Natural killer cell (primary cell): ENCODE results near the gene ZNF778. TPM values are rescaled to one million over a fixed set of nuclear protein-coding genes. Genes with fewer than 3 reads are reported as not detected.

Experiments used
- ATAC-seq, 3 donors: fragments of 150-1000 bp in 2 of 3; fragments of 200-7000 bp in 1 of 3; cut with Tn5 transposase; 1 replicate in 1 of 3; 2 replicates in 2 of 3; pipeline ENCODE4 v1.10.0; 2021; ENCODE audit warnings: mild to moderate bottlenecking in 2 of 3, moderate library complexity in 2 of 3
- DNase-seq, 2 donors: peaks; one replicate each; pipeline versions ENCODE4 v3.0.0 to v3.0.0-alpha.2; 2013 to 2021; ENCODE audit warnings: mixed read lengths in 1 of 2
- H3K27ac ChIP-seq: one replicate; pipeline ENCODE4 v1.5.1; 2013; ENCODE audit warnings: mild to moderate bottlenecking, low read length
- H3K27me3 ChIP-seq: one replicate; pipeline ENCODE4 v1.6.1; 2013; ENCODE audit warnings: low read length; ENCODE audit not compliant: control insufficient read depth, insufficient read depth
- H3K36me3 ChIP-seq: one replicate; pipeline ENCODE4 v1.6.1; 2013; ENCODE audit warnings: low read length; ENCODE audit not compliant: control insufficient read depth, insufficient read depth
- H3K4me1 ChIP-seq: one replicate; pipeline ENCODE4 v1.6.1; 2013; ENCODE audit warnings: low read length; ENCODE audit not compliant: control insufficient read depth, insufficient read depth
- H3K4me3 ChIP-seq: one replicate; pipeline ENCODE4 v1.5.1; 2013; ENCODE audit warnings: low read length
- H3K9me3 ChIP-seq: one replicate; pipeline ENCODE4 v1.6.1; 2013; ENCODE audit warnings: low read length; ENCODE audit not compliant: control insufficient read depth, insufficient read depth
- H3K27ac Mint-ChIP-seq, 2 donors: one replicate each; pipeline ENCODE4 v1.8.0; 2022; ENCODE audit warnings: mild to moderate bottlenecking in 2 of 2, mixed read lengths in 2 of 2, moderate library complexity in 1 of 2
- H3K27me3 Mint-ChIP-seq, 2 donors: one replicate each; pipeline ENCODE4 v1.8.0; 2022; ENCODE audit warnings: low read depth in 2 of 2, mixed read lengths in 2 of 2
- H3K36me3 Mint-ChIP-seq: one replicate; pipeline ENCODE4 v1.8.0; 2022; ENCODE audit warnings: mixed read lengths
- H3K4me1 Mint-ChIP-seq, 2 donors: one replicate each; pipeline ENCODE4 v1.8.0; 2022; ENCODE audit warnings: mixed read lengths in 2 of 2
- H3K4me3 Mint-ChIP-seq: one replicate; pipeline ENCODE4 v1.8.0; 2022; ENCODE audit warnings: mild to moderate bottlenecking, moderate library complexity, mixed read lengths
- H3K9me3 Mint-ChIP-seq, 2 donors: one replicate each; pipeline ENCODE4 v1.8.0; 2022; ENCODE audit warnings: mixed read lengths in 2 of 2
- CTCF ChIP-seq: fragments of 200-600 bp; IDR thresholded peaks from one replicate; pipeline ENCODE4 v1.8.0; 2022; ENCODE audit warnings: antibody characterized with exemption
- WGBS: methylation state at CpG from one replicate; pipeline ENCODE4 v1.1.7; 2013; ENCODE audit warnings: missing lambda C conversion rate; ENCODE audit not compliant: insufficient coverage; 5-methylcytosine and 5-hydroxymethylcytosine counted together
- intact Hi-C: fragments of 100-400 bp; cut with micrococcal nuclease; formaldehyde crosslinking; loops from one replicate; pipeline ENCODE4 v1.14.2; 2022
- total RNA-seq, 4 donors: library from RNA; stranded (reverse); fragments of 120-200 nt in 1 of 4; gene quantifications; one replicate each; pipeline versions ENCODE4 v1.2.3 to v1.2.4, GENCODE V29; 2013 to 2022

The ZNF778 gene
- total RNA-seq, 3 donors from 2014 or later (not counting 1 experiment from before 2014, with no cell fraction given): 7.0 to 14.1 (median 11.8) TPM

GRCh38 chr16:89210904-89211515, 6.5 kb upstream of the ZNF778 start:
- intact Hi-C loops: loop anchor here (10.0 kb wide), 1 partner anchor 116 kb away; the partner anchor contains the start of gene ACSF3
- H3K9me3 ChIP-seq: no peaks in the 10 kb centered on the region
- TF ChIP-seq CTCF: no peak
- Mint-ChIP-seq H3K9me3 (no peaks in the 10 kb centered on the region), H3K4me1 (no peaks in the 10 kb centered on the region), H3K36me3 (no peaks in the 10 kb centered on the region), H3K27ac (no peak overlapping the region), H3K4me3 (no peak overlapping the region), H3K27me3 (peaks cover 9 to 21% of the 10 kb centered on the region in 2 donors)
- no peaks in the 10 kb centered on the region for H3K27me3 ChIP-seq
- DNase-seq (no peak), ATAC-seq (no peak)
- H3K4me3 ChIP-seq: no peak overlapping the region
- WGBS: 68% methylated on average over 15 of the region's 15 CpGs
- no peaks in the 10 kb centered on the region for H3K36me3 ChIP-seq
- H3K27ac ChIP-seq: no peak overlapping the region
- peaks cover 1% of the 10 kb centered on the region for H3K4me1 ChIP-seq

GRCh38 chr16:89216315-89217137, 977 bp upstream of the ZNF778 start:
- Mint-ChIP-seq H3K27me3 (no peaks in the 10 kb centered on the region), H3K4me3 (peak overlapping the region; percentile 96), H3K9me3 (no peaks in the 10 kb centered on the region), H3K36me3 (no peaks in the 10 kb centered on the region), H3K4me1 (peaks cover 21 to 36% of the 10 kb centered on the region in 2 donors), H3K27ac (peak overlapping the region; percentile 85 to 98)
- peak overlapping the region; percentile 96 for H3K4me3 ChIP-seq
- DNase-seq (peak; percentile 80 to 92), ATAC-seq (peak; percentile 70 to 80 (median 71))
- peak; percentile 72 for TF ChIP-seq CTCF
- peak overlapping the region; percentile 99 for H3K27ac ChIP-seq
- H3K27me3 ChIP-seq: no peaks in the 10 kb centered on the region
- WGBS: 1% methylated on average over 25 of the region's 25 CpGs
- peaks cover 19% of the 10 kb centered on the region for H3K4me1 ChIP-seq
- H3K9me3 ChIP-seq: no peaks in the 10 kb centered on the region
- peaks cover 4% of the 10 kb centered on the region for H3K36me3 ChIP-seq
- intact Hi-C loops: loop anchor here (1.0 to 10.0 kb wide), 5 partner anchors 102 to 479 kb away; partner anchors contain the start of gene ACSF3

- DNase-seq (no peak), ATAC-seq (no peak)
- Histone ChIP-seq H3K4me1 (peaks cover 19% of the 10 kb centered on the region), H3K4me3 (peak overlapping the region; percentile 96), H3K27me3 (no peaks in the 10 kb centered on the region), H3K9me3 (no peaks in the 10 kb centered on the region), H3K27ac (peak overlapping the region; percentile 99), H3K36me3 (peaks cover 9% of the 10 kb centered on the region)
- TF ChIP-seq CTCF: no peak
- Mint-ChIP-seq H3K4me3 (peak overlapping the region; percentile 96), H3K36me3 (no peaks in the 10 kb centered on the region), H3K27ac (peak overlapping the region; percentile 85 to 98), H3K9me3 (no peaks in the 10 kb centered on the region), H3K27me3 (no peaks in the 10 kb centered on the region), H3K4me1 (peaks cover 21 to 41% of the 10 kb centered on the region in 2 donors)
- intact Hi-C loops: loop anchor here (2.0 to 10.0 kb wide), 3 partner anchors 102 to 472 kb away; partner anchors contain the start of gene ACSF3
- WGBS: 2% methylated on average over 10 of the region's 11 CpGs
Measured at GRCh38 chr16:89217138-89217387, 440 bp upstream of the ZNF778 start.
